CD4-positive, alpha-beta T cell treated with Interleukin-6 at 100 ng/mL for 8 hours (primary cell): ENCODE results near the gene TSEN2.
"Not testable (repeated sequence)": the region's sequence is repeated elsewhere in the genome, so short reads cannot be mapped to it uniquely, and the experiment has no call there.

Experiments used
- DNase-seq: peaks from one replicate; pipeline ENCODE4 v3.0.0-alpha.2; 2020; ENCODE audit warnings: mixed read lengths, low spot score

TSEN2 gene

DNA sequence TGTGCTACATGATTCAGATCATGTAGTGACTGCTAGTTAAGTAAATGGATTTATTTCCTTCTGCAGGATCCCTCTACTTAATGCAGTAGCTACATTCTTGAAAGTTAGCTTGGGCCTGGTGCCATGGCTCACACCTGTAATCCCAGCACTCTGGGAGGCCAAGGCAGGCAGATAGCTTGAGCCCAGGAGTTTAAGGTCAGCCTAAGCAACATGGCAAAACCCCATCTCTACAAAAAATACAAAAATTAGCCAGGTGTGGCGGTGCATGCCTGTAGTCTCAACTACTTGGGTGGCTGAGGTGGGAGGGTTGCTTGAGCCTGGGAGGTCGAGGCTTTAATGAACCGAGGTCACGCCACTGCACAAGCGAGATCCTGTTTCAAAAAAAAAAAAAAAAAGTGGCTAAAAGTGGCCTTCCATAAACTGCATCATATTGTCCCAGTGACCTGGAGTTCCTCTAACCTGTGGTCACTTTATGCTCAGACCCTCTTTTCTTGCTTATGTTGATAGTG is 22.0 kb downstream of the TSEN2 start:
- no peak for DNase-seq

DNA sequence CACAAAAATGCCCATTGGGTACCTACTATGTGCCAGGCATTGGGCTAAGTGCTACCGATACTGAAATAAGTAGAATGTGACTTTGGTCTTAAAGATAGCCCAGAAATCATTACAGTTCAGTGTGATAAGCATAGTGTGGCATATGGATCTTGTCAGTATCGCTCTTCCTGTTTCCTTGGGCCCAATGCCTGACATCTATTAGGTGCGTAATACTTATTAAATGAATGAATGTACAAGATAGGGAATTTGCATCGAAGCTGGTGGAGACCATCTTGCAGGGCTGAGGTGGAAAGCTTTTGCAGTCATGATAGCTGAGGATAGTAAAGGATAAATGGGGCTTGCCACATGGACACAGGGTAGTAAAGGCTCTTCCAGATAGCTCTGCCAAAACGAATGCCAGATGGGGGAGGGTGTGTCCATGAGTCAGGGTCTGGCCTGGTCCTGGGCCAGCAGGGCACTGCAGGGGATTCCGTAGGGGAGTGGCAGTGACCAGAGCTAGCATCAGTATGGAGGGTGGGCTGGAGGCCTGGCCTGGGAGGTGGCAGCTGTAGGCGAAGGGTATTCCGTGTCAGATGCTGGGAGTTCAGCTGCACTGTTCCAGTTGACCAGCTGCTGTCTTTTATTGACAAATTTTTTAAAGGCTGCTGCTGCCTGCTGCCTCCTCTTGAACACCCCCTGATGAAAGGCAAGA is 23.5 kb downstream of the TSEN2 start:
- DNase-seq = no peak

DNA sequence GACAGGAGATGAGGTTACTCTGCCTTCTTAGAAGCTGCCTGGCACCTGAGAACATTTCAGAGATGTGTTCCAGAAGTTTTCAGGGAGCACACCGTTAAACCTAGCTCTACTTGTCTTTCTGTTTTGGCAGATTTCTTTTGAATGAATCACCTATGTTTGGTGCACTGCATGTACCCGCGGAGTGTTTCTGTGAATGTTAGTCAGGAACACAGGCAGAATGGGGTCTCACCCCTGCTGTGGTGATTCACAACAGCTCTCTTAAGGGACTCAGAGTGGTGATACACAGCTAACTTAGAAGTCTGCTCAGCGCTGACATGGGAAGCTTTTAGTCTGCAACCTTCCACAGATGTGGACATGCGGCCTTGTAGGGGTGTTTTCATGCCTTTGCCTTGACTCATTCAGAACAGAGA is 24.0 kb downstream of the TSEN2 start:
- no peak for DNase-seq

DNA sequence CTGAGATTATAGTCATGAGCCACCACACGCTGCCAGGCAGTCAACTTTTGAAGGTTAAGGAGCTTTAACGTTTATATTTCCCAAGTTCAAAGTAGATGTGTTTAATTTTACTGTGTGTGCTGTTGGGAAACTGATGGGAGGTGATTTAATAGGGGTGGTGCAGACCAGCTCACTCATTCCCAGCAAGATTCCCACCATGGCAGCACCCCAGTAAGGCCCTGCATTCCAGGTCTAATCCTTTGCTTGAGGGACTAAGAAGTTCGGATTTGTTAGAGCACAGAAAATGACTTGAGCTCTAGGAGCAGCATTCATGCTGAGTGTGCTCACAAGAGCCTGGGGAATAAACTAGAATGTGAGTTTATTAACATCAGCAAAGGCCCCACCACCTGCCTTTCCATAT is 25.2 kb downstream of the TSEN2 start:
- no peak for DNase-seq

DNA sequence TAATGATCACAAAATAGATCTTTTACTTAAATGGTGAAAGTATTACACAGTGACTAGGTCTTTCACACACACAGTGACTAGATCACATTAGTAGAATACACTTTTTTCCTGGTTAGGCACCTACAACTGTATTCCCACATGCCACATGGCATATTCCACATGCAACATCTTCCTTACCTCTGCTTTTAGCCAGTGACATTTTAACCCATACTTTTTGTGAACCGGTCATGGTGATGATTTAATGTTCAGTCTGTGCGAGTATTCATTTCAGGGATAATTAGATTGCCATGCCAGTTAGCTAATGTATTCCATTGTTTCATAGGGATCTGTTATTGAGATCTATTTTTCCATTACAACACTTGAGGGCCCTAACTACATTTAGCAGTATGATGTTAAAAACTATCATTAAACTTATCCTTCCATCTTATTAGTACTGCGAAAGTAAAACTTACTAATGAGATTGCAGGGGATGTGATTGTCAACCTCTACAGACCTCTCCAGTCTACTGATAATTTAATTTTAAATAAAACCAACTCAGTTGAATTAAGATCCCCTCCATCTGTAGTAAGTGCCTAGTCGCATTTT is 28.3 kb downstream of the TSEN2 start:
- DNase-seq = no peak

DNA sequence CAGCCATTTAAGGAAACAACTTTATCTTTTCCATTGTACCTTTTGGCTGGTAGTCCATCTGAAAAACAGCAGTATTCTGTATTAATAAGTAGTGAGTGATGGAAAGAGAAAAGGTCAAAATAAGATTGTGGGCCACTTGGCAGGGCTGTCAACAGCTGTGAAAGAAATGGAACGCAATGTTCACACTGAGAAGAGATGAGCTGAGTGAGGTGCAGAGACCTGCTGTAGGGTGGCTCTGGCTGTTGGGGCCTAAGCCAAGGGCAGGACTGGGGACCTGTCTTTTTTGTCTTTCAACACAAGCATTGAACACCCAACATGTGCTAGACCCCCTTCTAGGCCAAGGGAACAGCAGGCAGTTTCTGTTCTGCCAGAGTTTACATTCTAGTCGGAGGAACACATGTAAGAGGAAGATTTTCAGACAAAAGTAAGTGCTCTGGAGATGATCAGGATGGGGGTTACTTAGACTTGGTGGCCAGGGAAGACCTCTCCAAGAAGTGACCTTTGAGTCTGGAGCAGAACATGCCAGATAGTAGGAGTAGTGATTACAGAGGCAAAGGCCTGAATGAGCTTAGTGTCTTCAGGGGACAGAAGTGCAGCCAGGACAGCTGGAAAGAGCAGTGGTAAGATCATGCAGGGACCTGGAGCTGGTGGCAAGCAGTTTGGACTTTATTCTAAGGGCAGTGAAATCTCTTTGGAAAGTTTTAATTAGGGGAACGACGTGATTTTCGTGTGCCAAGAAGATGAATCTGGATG is 29.6 kb downstream of the TSEN2 start:
- no peak for DNase-seq

DNA sequence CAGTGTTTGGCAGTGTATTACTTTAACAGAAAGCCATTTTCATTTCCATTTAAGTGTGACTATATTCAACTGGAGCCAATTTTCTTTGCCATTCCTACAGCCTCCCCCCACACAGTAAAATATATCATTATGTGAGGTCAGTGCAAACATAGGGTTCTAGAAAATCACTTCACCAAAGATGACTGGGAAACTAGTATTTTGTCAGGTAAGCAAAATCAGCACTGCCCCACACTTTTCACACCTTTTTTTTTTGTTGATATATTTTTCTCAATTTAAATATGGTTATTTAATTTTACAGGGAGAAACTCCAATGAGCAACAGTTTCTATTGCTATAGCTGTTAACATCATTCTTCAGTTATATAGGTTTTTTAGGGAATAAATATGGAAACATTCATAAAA is 31.4 kb downstream of the TSEN2 start:
- DNase-seq = no peak

DNA sequence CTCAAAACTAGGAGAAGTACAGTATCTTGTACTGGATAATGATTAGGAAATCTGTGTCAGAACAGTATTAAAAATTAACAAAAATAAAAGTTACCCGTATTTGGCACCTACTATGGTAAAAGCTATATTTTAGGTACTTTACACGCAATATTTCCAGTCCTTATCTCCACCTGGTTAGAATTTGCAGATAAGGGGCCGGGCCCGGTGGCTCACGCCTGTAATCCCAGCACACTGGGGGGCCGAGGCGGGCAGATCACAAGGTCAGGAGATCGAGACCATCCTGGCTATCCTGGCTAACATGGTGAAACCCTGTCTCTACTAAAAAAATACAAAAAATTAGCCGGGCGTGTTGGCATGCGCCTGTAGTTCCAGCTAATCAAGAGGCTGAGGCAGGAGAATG is 32.6 kb downstream of the TSEN2 start:
- DNase-seq = no peak

DNA sequence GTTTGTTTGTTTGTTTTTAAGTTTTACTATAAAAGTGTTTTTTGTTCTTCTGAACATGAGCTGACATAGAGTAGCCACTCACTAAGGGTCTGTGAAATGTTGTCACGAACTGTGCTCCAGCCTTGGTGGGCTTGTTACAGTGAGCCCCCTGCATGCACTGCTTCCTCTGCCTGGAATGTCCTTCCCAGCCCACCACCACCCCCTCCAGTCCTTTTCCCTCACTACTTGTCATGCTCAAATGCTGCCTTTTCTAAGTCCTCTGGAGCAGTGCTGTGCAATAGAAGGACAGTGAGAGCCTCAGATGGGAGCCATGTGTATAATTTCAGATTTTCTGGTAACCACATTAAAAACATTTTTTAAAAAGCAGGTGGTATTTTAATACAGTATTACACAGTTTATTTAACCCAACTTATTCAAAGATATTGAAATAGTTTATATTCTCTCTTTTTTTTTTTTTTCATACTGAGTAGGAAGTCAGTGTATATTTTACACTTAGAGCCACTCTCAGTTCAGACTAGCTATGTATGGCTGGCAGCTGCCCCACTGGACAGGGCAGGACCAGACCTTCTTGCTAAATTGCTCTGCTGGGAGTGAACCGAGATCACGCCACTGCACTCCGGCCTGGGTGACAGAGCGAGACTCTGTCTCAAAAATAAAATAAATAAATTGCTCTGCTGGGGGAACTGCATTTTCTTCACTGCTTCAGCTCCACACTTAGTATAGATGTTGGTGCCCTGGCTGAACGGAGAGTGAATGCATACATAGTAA is 34.2 kb downstream of the TSEN2 start:
- no peak for DNase-seq

DNA sequence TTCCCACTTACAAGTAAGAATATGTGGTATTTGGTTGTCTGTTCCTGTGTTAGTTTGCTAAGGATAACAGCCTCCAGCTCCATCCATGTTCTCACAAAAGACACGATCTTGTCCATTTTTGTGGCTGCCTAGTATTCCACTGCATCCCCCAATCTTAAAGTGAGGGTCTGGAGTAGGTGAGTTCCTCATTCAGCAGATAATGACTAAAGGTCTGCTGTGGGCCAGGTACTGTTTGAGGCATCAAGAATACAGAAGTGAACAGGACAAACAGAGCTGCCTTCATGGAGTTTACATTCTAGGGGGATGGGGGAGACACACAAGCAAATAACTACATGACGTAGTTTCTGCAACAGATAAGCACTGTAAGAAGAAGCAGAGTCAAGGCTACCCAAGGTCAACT is 36.7 kb downstream of the TSEN2 start:
- DNase-seq = no peak

DNA sequence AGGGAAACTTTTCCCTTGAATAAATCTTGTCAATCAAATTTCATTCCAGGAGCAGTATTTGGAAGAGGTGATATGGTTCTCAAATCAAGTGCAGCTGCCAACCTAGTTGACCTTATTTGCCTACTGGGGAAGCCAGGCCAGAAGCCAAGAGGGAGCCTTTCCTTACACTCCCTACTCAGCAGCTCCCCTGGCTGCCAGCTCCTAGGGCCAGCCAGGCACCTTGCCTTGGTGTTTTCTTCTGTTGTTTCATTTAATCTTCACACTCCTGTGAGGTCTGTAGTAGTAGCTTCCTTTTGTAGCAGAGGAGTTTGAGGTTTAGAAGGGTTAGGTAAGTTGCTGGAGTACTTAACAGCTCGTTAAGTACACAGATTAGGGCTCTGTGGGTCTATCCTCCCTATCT is 38.4 kb downstream of the TSEN2 start:
- DNase-seq = no peak

DNA sequence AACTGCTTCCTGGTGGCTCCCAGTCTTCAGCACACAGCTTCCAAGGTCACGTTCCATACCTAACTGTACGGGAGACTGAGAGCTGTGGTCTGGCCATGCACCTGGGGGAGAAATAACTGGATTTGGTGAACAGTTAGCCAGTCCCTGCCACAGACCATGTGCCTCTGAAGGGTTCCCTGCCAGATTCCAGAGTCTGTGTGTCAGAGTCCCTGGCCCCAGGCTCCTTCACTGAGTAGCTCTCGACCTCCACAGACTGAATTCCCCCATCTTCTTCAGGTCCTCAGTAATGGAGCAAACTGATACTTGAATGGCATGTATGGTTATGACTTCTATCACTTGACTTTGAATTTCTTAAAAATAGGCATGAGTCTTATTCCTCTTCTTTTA is 43.5 kb downstream of the TSEN2 start:
- DNase-seq = no peak

DNA sequence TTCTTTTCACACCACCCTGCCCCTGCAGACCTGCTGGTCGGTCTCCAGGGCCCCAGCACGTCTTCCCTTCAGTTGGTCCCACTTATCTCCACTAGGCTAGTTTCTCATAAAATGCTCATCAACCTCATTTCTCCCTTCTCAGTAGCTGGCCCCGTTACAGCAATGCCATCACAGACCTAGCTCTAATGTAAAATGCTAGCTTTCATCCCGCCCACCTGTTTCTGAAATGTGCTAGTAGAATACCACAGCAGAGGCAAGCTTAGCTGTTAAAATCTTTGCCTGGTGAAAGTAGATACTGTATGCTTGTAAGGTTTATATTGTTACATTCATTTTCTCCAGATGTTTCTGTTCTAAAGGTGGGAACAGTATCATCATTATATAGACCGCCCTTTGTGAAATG is 47.9 kb downstream of the TSEN2 start:
- no peak for DNase-seq

DNA sequence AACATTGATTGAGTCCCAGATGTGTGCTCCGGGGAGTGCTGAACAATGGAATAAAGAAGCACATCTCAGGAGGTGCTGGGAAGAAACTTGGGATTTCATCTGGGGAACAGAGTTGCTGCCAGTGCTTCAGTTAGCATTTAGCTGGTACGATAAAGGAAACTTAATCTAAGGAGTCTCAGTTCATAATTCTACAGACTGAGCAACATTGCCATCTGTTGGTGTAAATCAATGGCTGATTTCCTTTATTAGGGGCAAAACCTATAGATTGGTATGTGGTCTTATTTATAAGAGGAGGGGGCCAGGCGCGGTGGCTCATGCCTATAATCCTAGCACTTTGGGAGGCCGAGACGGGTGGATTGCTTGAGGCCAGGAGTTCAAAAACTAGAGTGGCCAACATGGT is 52.1 kb downstream of the TSEN2 start:
- DNase-seq = no peak

DNA sequence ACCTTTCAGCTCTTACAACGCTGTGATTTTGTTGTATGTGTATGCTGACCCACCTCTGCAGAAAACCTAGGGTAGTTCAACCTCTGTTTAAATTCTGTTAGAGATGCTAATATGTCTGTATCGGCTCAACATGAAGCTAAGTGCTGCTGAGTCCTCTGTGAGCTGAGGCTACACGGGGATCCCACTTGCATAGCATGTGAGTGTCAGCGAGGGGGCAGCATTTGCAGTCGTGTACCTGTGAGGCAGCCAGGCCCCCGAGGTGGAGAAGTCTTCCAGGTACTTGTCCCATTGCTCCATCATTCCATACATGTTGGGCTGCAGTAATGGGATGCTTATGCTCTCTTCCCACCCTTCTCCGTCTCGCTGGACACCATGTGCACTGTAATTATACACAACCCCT is 57.3 kb downstream of the TSEN2 start:
- no peak for DNase-seq

DNA sequence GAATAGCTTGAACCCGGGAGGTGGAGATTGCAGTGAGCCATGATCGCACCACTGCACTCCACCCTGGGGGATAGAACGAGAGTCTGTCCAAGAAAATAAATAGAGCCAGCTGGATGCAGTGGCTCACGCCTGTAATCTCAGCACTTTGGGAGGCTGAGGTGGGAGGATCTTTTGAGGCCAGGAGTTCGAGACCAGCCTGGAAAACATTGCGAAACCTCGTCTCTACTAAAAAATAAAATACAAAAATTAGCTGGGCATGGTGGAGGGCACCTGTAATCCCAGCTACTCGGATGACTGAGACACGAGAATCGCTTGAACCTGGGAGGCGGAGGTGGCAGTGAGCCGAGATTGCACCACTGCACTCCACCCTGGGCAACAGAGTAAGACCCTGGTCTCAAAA is 59.2 kb downstream of the TSEN2 start:
- not testable (repeated sequence) for DNase-seq

DNA sequence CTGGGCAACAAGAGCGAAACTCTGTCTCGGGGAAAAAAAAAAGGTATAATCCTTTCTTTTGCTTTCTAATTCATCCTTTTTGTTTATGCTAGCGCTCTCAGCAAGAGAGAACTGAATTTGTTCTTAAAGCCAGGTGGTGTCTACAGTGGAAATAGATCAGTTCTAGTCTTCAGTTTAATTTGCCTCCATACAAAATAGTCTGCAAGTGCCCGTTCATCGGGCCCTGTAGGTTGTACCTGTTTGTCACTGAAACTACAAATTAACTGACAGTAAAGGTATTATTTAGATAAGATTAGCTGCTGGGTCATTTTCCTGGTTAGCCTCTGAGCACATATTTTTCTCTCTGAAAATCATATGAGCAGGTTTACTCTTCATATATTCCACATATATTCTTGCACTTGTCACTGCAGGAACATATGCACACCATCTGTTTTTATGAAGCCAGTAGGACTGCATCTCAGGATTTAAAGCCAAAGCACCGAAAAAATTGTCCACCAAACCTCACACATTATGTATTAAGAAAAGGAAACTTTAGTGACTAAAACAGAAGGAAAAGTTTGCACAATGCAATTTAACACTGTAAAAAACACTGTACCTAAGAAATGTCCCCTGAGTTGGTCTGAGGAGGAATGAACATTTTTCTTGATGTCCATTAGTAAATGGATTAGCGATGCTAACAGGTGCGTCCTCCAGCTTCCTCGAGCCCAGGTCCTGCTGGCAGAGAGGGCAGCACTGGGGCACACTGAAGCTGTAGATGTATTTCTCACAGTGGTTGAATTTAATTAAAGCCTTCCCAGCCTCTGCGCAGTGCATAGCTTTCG is 60.6 kb downstream of the TSEN2 start:
- DNase-seq = no peak

DNA sequence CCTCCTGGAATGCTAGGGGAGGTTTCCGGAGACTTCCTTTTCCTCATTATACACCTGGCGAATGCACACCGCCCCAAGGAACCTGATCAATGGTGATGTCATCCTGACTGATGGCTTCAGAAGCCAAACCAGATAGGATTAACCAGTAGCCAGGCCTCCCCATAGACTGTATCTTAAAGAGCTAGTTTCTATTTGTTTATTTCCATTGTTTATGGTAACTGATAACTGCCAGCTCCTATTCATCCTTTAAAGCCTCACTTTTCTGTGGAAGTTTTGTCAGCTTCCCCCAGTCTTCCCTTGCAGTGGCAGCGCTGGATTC is 61.2 kb downstream of the TSEN2 start, which contains the start of gene MKRN2OS:
MKRN2OS (minus strand) TSS at position 27 of the 319 bp plus-strand sequence. CDS start 35 bp downstream, outside the sequence.
- DNase-seq = no peak

DNA sequence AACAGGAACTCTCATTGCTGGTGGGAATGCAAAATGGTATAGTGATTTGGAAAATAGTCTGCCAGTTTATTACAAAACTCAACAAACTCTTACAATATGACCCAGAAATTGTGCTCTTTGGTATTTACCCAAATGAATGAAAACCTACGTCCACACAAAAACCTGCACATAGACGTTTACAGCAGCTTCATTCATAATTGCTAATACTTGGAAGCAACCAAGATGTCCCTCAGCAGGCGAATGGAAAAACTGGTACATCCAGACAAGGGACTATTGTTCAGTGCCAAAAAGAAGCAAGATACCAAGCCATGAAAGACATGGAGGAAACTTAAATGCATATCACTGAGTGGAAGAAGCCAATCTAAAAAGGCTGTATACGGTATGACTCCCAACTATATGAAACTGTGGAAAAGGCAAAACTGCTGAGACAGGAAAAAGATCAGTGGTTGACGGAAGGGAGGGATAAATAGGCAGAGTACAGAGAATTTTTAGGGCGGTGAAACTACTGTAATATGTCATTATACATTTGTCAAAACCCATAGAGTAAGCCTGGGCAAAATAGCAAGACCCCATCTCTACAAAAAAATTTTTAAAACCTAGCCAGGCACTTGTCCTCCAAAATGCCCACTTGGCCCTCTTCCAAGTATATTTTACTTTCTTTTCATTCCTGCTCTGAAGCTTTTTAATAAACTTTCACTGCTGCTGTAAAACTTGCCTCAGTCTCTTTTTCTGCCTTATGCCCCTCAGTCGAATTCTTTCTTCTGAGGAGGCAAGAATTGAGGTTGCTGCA is 65.9 kb downstream of the TSEN2 start:
- DNase-seq = no peak

DNA sequence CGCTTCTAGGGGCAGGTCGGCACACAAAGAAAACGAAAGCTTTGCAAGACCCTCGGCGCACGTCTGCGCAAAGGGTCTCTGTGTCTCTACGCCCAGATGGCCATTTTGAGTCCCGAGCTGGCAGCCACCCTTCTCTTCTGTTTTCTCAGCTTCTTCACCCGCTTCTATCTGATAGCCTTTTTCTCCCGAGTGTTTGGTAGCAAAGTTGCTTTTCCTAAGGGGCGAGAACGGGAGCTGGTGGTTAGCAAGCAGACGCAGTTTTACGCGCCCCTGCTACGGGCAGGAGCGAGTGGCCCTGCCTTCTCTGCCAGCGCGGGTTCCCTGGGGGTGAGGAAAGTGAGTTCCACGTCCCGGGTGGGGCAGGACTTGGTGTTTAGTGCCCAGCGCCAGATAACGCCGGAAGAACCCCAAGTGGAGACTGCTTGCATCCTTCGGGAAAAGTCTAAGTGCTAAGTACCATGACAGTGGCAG is 69.7 kb downstream of the TSEN2 start:
- no peak for DNase-seq

DNA sequence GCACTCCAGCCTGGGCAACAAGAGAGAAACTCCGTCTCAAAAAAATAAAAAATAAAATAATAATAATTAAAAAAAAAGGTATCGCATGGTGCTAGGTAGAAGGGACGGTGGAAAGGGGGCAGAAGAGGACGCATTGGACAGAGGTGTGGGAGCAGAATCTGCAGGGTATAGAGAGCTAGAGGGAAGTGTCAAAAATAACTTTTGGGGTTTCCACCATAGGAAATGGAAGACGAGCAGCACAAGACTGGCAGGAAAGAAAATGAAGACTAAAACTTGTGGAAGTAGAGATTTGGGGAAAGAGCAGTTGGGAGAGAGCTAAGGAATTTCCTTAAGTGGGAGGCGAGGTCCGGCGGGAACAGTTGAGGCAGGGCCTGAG is 72.0 kb downstream of the TSEN2 start:
- no peak for DNase-seq
